ENCODE data around the gene VAMP5.
A peak's percentile ranks its signal among the peaks of the same experiment; 100 is the strongest.
"Not testable (repeated sequence)": the region's sequence is repeated elsewhere in the genome, so short reads cannot be mapped to it uniquely, and the experiment has no call there.

Gene VAMP5

GRCh38 chr2:85600951-85601770, 16.9 kb downstream of the VAMP5 start:
- no peak for DNase-seq (ENCODE audit: low read depth in 2 of 2)

- DNase-seq (ENCODE audit: low read depth in 2 of 2): no peak
Observed at GRCh38 chr2:85601771-85602475, 17.7 kb downstream of the VAMP5 start.

GRCh38 chr2:85602476-85603234, 18.4 kb downstream of the VAMP5 start, which contains the start of gene TMEM150A:
Gene TMEM150A, minus strand, starts transcription at chr2:85602698. Its CDS starts 750 bp downstream, at chr2:85601948.
- DNase-seq (ENCODE audit: low read depth in 2 of 2): peak; percentile 62 to 75

DNA sequence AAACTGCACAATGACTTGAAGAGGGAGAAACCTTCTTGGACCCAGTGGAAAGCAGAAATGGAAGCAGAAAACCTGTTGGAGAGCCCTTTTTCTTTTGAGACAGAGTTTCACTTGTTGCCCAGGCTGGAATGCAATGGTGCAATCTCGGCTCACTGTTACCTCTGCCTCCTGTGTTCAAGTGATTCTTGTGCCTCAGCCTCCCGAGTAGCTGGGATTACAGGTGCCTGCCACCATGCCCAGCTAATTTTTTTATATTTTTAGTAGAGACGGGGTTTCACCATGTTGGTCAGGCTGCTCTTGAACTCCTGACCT, 19.9 kb downstream of the VAMP5 start:
- DNase-seq (ENCODE audit: low read depth in 2 of 2): not testable (repeated sequence)

GRCh38 chr2:85604568-85605339, 20.5 kb downstream of the VAMP5 start:
- no peak for DNase-seq (ENCODE audit: low read depth in 2 of 2)

- DNase-seq (ENCODE audit: low read depth in 2 of 2): peak; percentile 62 to 66
Observed at GRCh38 chr2:85605406-85606115, 21.3 kb downstream of the VAMP5 start.

DNA sequence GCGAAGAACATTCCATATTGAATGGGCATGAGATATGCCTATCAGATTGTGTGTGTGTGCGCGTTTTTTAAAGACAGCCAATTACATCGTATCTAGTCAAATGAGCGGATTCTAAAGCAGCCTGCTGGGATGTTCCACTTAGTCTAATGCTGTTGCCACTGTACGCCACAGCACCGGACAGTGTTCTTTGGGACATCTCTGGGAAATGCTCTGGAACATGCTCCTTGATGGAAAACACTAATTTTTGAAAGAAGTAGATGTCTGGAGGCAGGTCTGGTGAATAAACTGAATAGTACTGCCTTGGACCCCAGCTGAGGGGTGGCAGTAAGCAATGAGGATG, 21.9 kb downstream of the VAMP5 start:
- DNase-seq (ENCODE audit: low read depth in 2 of 2): no peak

DNA sequence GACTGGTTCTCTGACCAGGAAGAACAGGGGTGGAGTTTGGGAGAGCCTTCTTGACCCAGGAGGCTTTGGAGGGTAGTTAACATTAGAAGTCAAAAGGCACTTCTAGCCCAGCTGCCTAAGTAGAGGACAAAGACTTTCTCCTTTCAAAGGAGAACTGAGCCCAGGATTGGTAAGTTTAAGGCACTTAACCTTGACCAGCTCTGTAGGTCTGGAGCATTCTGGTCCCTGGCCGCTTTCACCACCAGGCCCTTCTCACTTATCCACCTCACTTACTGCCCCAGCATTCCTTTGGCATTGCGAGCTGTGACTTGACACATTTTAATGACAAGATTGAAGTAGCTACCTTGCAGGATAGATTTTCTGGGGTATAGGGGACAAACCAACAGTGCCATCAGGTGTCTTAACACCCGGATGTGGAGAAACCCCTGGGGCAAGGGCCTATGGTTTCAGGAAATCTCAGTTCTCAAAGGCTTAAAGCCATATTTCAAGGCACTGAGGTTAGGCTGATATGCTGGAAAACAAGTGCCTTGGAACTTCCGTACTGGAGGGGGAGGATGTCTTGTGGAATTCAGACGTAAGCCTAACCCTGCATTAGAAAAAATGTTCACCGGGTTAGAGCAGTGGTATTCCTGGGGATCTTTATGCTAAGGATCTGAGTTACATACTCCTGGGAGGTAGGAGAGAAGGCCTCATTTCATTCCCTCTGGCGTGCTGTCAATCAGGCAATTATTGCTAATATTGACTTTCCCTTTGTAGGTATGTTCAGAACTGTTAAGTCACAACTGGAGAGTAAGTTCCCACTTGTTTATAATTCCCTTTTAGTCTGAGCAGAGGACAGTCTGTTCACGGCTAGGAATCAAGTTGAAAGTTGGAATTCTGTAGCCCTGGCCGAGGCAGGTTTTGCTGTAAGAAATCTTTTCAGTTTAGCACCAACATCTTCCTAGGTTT, 23.3 kb downstream of the VAMP5 start:
- no peak for DNase-seq (ENCODE audit: low read depth in 2 of 2)

DNA sequence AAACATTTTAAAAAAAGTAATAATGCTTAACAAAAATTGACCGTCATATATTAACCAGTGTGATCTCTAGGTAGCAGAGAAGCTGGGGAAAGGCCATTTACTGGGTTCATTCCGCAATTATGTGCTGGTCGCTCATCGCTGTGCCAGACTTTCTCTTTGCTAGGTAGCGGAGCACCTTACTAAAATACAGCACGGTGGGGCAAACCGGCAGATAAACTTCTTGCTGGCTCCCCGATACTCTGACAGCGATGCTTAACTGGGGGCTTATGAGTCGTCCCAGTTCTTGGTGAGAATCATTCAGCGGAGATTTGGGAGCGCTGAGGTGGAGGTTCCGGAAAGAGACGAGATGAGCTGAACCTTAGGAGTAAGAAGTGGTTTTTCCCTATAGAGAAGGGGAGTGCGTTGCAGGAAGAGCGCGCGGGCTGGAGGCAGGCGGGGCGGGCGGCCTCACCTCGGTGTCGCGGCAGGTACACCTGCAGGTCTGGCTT, 27.0 kb downstream of the VAMP5 start:
- DNase-seq (ENCODE audit: low read depth in 2 of 2): no peak

DNA sequence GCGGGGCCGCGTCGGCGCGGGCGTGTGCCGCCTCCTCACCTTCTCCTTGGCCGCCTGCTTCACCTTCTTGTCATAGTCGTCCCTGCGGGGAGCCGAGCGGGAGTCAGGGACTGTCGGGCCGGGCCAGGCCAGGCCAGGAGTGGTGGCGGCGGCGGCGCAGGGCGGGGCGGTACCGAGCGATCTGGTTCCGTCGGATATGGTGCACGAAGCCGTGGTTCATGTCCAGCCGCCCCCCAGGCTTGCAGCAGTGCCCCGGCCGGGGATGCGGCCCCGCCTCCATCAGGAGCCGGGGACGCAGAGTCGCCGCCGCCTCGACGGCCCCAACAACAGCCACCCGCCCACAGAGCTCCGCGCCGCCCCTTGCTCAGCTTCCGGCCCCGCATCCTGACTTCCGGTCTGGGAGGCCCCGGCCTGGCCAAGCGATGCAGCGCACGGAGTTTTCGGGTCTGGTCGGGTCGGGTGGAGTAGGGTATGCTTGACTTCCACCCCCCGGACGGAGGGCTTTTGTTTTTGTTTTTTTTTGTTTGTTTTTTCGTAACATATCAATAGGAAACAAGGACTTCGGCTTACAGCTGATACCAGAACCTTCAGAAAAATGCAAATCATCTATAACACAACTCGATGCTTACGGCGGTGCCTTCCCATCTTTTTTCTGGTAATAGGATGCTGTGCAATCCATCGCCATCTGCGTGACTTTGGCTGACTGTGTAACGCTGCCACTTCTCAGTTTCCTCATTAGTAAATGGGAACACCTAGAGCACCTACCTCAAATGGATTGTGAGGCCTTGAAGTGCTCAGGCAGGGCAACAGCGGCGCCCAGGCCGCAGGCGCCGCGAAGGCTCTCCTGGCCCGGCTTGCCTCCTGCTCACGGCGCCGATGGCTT, 27.7 kb downstream of the VAMP5 start, which contains the start of gene C2orf68:
C2orf68 (minus strand) TSS at position 362 of the 883 bp plus-strand sequence; CDS start at position 280, 82 bp downstream.
- peak; percentile 57 to 60 for DNase-seq (ENCODE audit: low read depth in 2 of 2)

- DNase-seq (ENCODE audit: low read depth in 2 of 2): no peak
Observed at GRCh38 chr2:85613717-85614515, 29.7 kb downstream of the VAMP5 start.

GRCh38 chr2:85614757-85615156, 30.5 kb downstream of the VAMP5 start:
- DNase-seq (ENCODE audit: low read depth in 2 of 2): not testable (repeated sequence)

DNA sequence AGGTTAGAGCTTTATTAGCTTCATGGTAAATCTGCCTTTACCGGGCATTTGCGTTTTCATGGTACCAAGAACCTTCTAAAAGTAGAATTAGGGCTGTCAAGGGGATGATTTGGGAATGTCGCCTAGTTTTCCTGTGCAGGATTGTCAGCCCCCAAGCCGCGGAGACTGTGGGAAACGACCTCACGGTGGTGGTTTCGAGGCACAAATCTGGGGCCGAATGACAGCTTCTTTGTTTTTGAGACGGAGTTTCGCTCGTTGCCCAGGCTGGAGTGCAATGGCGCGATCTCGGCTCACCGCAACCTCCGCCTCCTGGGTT, 31.1 kb downstream of the VAMP5 start:
- no peak for DNase-seq (ENCODE audit: low read depth in 2 of 2)

GRCh38 chr2:85617723-85618122, 33.5 kb downstream of the VAMP5 start:
- DNase-seq (ENCODE audit: low read depth in 2 of 2): not testable (repeated sequence)

DNA sequence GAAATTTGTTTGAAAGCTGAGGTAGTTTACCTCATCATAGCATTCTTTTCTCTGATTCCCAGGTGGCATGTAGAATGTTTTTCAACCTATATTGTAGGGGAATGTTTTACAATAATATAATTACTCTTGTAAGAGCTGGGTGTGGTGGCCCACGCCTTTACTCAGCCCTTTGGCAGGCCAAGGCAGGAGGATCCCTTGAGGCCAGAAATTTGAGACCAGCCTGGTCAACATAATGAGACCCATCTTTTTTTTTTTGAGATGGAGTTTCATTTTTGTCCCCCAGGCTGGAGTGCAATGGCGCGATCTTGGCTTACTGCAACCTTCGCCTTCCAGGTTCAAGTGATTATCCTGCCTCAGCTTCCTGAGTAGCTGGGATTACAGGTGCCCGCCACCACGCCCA, 35.4 kb downstream of the VAMP5 start:
- DNase-seq (ENCODE audit: low read depth in 2 of 2): no peak

- no peak for DNase-seq (ENCODE audit: low read depth in 2 of 2)
Observed at GRCh38 chr2:85621338-85621737, 37.1 kb downstream of the VAMP5 start.

GRCh38 chr2:85623991-85624390, 39.8 kb downstream of the VAMP5 start:
- DNase-seq (ENCODE audit: low read depth in 2 of 2): no peak

DNA sequence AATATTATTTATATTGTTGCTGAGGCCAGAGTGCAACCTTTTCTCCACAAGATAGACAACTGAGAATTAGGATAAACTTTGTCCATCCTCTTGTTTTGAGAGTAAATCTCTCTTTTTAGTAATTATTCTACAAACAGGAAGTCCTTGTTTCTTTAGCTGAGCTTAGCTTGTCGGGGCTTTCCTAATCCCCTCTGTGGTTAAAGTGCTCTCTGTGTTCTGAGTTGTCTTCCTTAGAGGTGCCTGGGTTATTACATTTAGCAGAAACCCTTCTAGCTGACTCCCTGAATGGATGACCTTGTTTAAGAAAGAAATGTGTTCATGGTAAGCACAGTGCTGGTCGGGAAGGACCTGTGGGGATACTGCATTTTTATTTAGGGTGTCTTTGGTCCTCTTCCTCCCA, 44.4 kb downstream of the VAMP5 start:
- no peak for DNase-seq (ENCODE audit: low read depth in 2 of 2)

All from fibroblast of skin of left biceps (primary cell).